BE2C (cell line): ENCODE data around the gene FOSB.
A peak's percentile ranks its signal among the peaks of the same experiment; 100 is the strongest.

ENCODE experiments used
- DNase-seq: peaks from one replicate; pipeline ENCODE4 v3.0.0-alpha.2; 2020
- H3K27me3 ChIP-seq: fragments of 250-450 bp; sonication (Bioruptor Pico); 2 replicates; pipeline ENCODE4 v1.5.1; 2020; ENCODE audit warnings: mild to moderate bottlenecking
- H3K36me3 ChIP-seq: fragments of 250-450 bp; sonication (Bioruptor Pico); 2 replicates; pipeline ENCODE4 v1.5.1; 2020; ENCODE audit warnings: mild to moderate bottlenecking
- H3K4me1 ChIP-seq: fragments of 250-450 bp; sonication (Bioruptor Pico); 2 replicates; pipeline ENCODE4 v1.5.1; 2020
- H3K4me3 ChIP-seq: 2 replicates; pipeline ENCODE4 v1.5.1; 2011; ENCODE audit warnings: low read depth, low read length
- H3K9me3 ChIP-seq: fragments of 250-450 bp; sonication (Bioruptor Pico); 2 replicates; pipeline ENCODE4 v1.5.1; 2020
- CTCF ChIP-seq: IDR thresholded peaks from 2 replicates; pipeline ENCODE4 v1.5.1; 2012; ENCODE audit warnings: mild to moderate bottlenecking, low read depth, low read length

The FOSB gene

GRCh38 chr19:45446944-45447343 lies 20.9 kb upstream of the FOSB start:
- Histone ChIP-seq H3K4me1 (peaks cover 11% of the 10 kb centered on the region; the same call in 1 of the 2 replicates), H3K36me3 (no peaks in the 10 kb centered on the region), H3K9me3 (no peaks in the 10 kb centered on the region), H3K4me3 (no peak overlapping the region), H3K27me3 (peaks cover 3% of the 10 kb centered on the region; the same call in 1 of the 2 replicates)
- DNase-seq: no peak
- TF ChIP-seq CTCF: no peak

- H3K36me3 ChIP-seq: no peaks in the 10 kb centered on the region
- H3K4me3 ChIP-seq: no peak overlapping the region
- DNase-seq: no peak
- H3K4me1 ChIP-seq: peaks cover 11% of the 10 kb centered on the region; the same call in 1 of the 2 replicates
- H3K9me3 ChIP-seq: no peaks in the 10 kb centered on the region
- no peak for TF ChIP-seq CTCF
- H3K27me3 ChIP-seq: peaks cover 3% of the 10 kb centered on the region; the same call in 1 of the 2 replicates
Measured at GRCh38 chr19:45448425-45448756, 19.4 kb upstream of the FOSB start.

GRCh38 chr19:45448887-45449299 lies 18.9 kb upstream of the FOSB start:
- no peak for TF ChIP-seq CTCF
- Histone ChIP-seq H3K4me1 (peaks cover 11% of the 10 kb centered on the region; the same call in 1 of the 2 replicates), H3K9me3 (no peaks in the 10 kb centered on the region), H3K27me3 (peaks cover 3% of the 10 kb centered on the region; the same call in 1 of the 2 replicates), H3K4me3 (no peak overlapping the region), H3K36me3 (no peaks in the 10 kb centered on the region)
- DNase-seq: no peak

GRCh38 chr19:45450012-45450333 lies 17.8 kb upstream of the FOSB start:
- H3K27me3 ChIP-seq: peaks cover 3% of the 10 kb centered on the region; the same call in 1 of the 2 replicates
- no peaks in the 10 kb centered on the region for H3K9me3 ChIP-seq
- H3K36me3 ChIP-seq: no peaks in the 10 kb centered on the region
- H3K4me1 ChIP-seq: peaks cover 8% of the 10 kb centered on the region; the same call in 1 of the 2 replicates
- H3K4me3 ChIP-seq: peak overlapping the region; percentile 66
- TF ChIP-seq CTCF: no peak
- DNase-seq: no peak

- no peak for TF ChIP-seq CTCF
- Histone ChIP-seq H3K4me1 (peaks cover 16% of the 10 kb centered on the region), H3K4me3 (peak overlapping the region; percentile 66), H3K36me3 (no peaks in the 10 kb centered on the region), H3K27me3 (peaks cover 3% of the 10 kb centered on the region; the same call in 1 of the 2 replicates), H3K9me3 (no peaks in the 10 kb centered on the region)
- DNase-seq: no peak
Measured at GRCh38 chr19:45451131-45451849, 16.5 kb upstream of the FOSB start.

GRCh38 chr19:45451850-45452387 lies 15.9 kb upstream of the FOSB start:
- DNase-seq: no peak
- Histone ChIP-seq H3K36me3 (no peaks in the 10 kb centered on the region), H3K27me3 (peaks cover 3% of the 10 kb centered on the region; the same call in 1 of the 2 replicates), H3K9me3 (no peaks in the 10 kb centered on the region), H3K4me3 (no peak overlapping the region), H3K4me1 (peaks cover 16% of the 10 kb centered on the region)
- no peak for TF ChIP-seq CTCF
